NCI-H460 (cell line): ENCODE data around the gene OLFM4. TPM values are rescaled to one million over a fixed set of nuclear protein-coding genes. Genes with fewer than 3 reads are reported as not detected.

Experiments
- DNase-seq: peaks from one replicate; pipeline ENCODE4 v3.0.0-alpha.2; 2016; ENCODE audit warnings: low read depth; ENCODE audit errors: extremely low read depth
- polyA plus RNA-seq: library from polyadenylated mRNA; depleted of rRNA; stranded (reverse); fragments of >200 nt; gene quantifications from 2 replicates; pipeline ENCODE4 v1.2.3, GENCODE V29; 2014; cell fraction: nucleus; rRNA removed
- total RNA-seq: library from RNA; depleted of rRNA; stranded (reverse); fragments of >200 nt; shearing (Covaris generic); gene quantifications from 2 replicates; pipeline ENCODE4 v1.2.3, GENCODE V29; 2014; rRNA removed

OLFM4 gene, protein sequence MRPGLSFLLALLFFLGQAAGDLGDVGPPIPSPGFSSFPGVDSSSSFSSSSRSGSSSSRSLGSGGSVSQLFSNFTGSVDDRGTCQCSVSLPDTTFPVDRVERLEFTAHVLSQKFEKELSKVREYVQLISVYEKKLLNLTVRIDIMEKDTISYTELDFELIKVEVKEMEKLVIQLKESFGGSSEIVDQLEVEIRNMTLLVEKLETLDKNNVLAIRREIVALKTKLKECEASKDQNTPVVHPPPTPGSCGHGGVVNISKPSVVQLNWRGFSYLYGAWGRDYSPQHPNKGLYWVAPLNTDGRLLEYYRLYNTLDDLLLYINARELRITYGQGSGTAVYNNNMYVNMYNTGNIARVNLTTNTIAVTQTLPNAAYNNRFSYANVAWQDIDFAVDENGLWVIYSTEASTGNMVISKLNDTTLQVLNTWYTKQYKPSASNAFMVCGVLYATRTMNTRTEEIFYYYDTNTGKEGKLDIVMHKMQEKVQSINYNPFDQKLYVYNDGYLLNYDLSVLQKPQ
- not detected in 2 replicates for total RNA-seq
- not detected in 2 replicates for polyA plus RNA-seq

DNA sequence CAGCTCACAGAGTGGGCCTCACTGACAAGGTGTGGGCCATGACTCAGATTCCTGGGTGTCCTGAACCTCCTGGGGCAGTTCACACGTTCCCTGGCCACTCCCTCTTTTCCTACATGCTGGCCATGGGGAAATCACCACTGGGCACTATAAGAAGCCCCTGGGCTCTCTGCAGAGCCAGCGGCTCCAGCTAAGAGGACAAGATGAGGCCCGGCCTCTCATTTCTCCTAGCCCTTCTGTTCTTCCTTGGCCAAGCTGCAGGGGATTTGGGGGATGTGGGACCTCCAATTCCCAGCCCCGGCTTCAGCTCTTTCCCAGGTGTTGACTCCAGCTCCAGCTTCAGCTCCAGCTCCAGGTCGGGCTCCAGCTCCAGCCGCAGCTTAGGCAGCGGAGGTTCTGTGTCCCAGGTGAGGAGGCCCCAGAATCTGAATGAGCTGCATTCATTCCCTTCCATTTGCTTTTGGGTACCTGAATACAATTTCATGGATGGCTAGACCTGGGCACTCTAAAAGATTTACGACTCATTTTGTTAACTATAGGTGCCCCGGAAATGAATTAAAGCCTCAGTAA, at the start of gene OLFM4:
OLFM4 (plus strand) TSS at position 177 of the 567 bp plus-strand sequence; CDS start at position 201, 24 bp downstream.
- no peak for DNase-seq

DNA sequence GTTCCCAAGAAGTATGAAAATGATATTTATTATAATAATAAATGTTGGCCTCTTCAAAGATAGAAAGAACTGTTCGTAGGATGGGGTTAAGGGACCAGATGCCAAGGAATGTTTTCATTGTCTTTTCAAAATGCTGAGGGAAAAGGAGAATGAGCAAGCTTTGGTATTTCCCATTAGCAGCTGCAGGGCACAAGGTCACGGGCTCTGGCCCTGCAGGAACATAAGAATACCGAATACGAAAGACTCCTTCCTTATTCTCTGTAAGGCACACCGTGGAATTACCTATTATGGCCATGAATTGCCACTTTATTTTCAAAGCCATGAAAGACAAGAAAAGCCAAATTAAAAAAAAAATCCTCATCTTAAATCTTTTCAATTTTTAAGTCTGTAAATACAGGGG, 49.6 kb upstream of the OLFM4 start:
- DNase-seq: no peak

DNA sequence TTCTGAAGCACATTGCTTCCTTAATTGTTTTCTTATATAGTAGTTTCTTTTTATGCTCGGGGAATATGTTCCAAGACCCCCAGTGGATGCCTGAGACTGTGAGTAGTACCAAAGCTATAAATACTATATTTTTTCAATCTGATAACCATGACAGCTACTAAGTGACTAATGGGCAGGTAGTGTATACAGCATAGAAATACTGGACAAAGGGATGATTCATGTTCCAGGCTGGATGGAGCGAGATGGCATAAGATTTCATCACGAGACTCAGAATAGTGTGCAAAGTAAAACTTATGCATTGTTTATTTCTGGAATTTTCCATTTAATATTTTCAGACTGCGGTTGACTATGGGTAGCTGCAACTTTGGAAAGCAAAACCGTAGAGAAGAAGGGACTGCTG, 47.9 kb upstream of the OLFM4 start:
- no peak for DNase-seq

DNA sequence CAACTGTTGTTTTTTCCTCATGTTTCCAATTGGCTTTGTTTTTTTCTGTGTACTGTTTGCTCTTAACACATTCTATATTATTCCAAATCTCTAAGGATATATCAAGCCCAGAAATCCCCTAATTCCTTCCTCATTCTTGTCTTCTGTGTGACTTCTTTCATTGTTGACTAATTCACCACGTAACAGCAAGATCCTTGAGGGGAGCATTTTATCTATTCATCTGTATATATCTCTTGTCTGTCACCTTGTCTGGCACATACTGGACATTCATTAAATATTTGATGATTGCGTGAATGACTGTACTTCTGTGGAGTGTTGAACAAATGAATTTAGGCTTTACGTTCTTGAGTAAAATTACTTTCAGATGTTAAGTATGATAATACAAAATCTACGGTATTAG, 44.8 kb upstream of the OLFM4 start:
- DNase-seq: no peak

DNA sequence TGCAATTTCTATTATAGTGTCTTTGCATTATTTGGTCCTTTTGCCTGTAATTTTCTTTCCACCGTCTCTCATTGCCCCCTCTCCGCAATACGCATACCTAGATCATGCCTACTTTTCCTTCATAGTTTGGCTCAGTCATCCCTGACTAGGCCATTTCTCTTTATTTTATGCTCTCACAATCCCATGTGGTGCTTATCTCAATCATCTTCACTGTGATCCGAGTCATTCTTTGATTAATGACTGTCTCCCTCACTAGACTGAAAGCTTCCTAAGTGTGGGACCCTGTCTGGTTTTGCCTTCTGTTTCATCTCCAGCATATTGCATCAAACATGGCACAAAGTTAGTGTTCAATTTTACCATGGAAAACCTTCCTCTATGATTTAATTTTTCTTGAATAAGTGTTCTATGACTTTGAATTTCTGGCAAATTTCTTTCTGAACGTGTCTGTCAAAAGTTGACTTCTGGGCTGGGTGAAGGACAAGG, 43.7 kb upstream of the OLFM4 start:
- DNase-seq: no peak

DNA sequence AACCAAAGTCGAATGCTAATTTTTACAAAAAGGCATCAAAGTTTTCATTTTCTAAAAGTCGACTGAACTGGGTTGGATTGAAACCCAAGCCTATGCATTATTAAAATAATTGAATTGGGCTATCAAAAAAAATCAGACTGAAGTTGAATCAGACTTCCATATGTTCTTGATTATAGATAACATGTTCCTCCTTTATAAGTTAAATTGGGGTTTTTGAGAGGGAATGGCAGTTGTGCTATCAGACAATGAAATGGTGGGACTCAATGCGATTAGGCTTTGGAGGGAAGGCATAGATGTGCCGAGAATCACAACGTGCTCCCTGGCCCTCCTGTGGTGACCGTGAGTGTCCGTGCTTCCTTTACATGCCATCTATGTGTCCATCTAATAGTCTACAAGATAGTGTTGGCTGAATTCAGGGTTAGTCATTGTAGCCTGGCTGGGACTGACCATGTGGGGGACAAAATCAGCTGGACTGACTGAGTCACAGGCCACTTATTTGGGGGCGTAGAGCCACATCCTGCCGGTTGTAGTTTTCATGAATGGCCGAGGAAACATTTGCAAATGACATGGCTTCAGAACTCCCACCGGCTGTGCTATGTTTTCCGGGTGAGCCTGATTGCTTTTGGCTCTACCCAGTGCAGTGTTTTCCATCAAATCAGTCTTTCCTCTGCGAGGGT, 37.1 kb upstream of the OLFM4 start:
- DNase-seq: no peak

DNA sequence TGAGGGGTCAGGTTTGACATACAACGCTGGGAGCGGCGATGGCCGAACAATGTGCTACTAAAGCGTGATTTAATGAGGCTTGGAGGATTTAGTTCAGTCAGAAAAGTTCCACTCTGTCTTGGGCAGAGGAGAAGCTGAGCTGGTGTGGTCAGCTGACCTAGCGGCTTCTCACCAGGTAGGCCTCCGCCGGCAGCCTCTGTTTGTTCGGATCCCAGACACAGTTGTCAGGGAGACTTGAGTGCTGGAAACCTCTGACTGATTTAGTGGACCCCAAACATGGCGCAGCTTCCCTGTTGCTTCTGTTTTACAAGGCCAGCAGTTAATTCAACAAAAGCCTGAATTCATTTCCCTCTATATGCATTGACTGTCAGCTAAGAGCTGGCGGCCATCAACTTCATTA, 36.5 kb upstream of the OLFM4 start:
- DNase-seq: no peak

DNA sequence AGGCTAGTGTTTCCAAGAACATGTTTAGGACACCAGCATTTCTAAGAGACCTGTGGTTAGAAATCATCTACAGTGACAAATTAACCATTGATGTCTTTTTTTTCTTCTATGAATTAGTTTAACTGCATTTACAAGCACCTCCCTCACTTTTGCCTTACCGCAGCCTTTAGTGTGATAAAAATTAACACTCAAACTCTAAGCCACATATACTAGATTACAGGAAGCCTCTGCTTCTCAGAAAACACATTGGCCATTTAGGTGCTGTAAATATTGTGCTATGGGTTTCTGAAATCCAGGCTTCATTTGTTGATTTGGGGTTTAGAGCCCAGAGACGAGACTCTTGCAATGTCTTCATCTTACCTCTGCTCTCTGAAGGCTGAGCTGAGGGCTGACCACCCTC, 34.6 kb upstream of the OLFM4 start:
- no peak for DNase-seq

DNA sequence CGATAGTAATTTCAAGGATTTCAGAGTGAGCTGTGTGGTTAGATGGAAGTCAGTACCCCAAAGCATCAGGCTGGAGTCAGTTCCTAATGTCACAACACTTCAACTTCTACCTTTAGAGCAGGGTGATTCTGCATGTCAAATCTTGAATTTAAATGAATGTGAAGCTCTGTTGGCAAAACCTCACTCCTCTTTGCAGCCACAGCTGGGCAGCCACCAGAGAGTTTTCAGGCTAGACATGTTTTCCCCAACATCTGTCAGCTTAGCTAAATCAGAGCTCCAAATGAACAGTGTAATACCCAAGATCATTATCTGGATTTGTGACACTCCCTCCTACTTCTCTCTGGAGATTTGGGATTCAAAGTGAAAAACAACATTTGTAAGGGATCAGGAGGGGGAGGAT, 33.7 kb upstream of the OLFM4 start:
- no peak for DNase-seq

DNA sequence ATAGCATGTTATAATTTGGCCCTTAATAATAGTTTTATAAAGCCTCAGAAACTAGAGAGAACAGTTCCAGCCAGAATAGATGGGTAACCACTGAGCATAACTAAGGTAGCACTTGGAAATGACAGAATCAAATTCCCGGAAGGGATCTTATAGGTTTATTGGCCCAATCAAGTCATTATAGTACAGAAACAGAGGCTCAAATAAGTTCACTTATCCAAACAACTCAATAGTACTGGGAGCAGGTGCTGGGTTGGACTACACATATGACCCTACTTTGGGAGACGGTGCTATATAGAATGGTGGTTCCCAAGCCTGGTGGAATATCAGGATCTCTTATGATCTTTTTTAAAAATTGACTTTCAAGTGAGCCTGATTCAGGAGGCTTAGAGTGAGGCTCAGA, 32.7 kb upstream of the OLFM4 start:
- DNase-seq: no peak

DNA sequence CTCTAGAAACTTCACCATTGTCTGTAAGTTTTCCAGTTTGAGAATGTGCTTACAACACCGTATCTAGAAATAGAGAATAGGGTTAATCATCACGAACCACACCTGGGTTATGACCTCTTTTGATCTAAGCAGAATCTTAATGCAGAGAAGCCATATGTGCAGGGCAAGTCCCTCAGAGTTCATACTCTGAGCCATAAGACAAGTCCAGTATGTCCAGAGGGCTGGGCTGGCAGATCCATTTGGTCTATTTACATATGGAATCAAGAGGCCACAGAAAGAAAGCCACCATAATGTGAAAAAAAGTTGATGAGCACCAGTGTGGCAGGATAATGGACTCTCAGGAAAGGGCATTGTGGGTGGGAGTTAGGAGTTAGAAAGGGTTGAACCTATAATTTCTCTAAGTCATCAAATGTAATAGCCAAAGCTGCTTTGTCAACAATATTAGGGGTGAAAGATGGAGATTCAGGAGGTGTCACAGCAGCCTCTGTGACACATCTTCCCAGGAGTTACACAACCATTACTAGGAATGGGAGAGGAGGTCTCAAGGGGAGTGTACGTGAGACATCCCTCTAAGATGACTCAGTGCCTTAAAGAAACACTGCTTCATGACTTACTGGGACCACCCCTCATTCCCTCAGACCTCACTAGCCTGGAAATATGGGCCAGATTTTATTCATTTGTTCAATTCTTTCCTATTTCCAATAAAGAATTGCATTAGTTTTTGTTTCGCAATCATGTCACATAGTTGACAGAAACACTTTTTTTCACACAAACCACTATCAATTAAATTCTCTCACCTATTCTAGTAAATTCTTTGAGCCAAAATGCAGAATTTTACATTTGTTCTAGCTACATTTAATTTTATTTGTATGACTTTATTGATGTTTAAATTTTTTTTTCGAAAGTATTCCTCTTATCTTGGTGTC, 30.4 kb upstream of the OLFM4 start:
- no peak for DNase-seq

DNA sequence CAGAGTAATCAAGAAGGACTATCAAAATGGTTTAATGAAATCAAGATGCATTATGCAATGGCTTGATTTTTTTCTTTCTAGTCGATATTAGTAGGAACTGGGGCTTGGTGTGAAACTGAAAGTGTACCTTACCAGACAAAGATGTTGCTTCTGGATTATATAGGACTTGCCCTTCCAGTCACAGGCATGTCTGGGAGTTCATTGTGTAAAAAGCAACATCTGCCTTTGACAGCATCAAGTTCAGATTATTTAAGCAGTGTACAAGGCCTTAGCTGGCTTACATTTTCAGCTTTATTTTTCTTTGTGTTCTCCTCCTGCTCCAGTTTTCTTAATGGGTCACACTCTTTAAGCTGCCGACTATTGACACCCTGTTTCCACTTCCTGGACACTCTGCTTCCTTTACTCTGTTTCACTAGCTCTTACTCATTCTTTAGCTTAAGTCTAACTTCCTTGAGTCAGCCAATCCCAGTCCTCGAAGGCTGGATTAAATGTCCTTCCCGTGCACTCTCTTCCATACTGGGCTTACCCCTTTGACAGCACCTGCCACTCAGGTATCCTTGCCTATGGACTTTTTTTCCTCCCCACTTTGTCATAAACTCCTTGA, 29.4 kb upstream of the OLFM4 start:
- no peak for DNase-seq

DNA sequence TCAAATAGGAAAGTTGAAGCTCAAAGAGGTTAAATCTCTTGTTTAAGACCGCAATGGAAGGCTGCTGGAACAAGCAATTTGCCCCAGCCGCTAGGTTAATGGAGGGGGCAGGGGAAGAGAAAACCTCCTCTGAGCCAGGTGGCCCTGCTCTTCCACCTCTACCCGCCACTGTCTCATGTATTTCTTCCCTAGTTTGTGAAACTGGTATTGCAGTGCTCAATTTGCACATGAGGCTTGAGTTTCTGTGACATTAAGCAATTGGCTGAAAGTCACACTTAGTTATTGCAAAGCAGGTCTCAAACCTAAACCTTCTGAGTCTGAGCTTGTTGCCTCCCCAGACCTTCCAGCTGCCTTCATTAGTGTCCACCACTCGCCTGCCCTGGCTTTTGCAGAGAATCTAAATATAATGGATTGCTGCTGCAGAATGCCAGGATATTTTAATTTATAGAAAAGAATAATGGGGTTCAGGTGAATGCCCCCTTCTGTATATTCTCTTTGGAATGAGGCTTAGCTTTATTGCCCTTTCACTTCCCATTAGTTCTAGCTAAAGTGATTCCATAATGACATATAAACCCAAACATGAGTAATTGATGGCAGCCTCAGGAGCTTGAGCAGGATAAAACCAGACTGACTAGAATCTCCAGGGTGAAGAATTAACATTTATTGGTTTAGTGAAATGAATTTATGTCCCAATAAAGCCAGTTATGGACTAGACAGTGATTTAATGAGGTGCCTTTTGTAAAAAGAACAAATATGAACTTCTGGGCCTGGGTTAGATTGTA, 27.0 kb upstream of the OLFM4 start:
- DNase-seq: no peak

DNA sequence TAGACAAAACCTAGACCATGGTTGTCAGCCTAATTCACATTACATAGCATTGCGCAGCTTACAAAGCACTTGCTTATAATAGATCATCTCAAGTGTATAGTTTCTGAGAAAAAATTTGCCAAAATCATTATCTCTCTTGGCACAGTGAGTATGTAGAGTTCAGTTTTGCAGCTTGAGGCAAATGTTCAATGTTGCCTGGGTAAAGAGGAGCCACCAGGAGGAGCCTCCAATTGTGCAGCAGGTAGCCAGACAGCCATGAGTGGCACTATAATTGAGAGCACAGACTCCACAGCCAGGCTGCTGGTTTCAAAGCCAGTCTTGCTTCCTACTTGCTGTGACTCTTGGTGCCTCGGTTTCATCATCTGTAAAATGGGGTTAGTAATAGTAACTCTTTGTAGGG, 24.0 kb upstream of the OLFM4 start:
- DNase-seq: no peak

DNA sequence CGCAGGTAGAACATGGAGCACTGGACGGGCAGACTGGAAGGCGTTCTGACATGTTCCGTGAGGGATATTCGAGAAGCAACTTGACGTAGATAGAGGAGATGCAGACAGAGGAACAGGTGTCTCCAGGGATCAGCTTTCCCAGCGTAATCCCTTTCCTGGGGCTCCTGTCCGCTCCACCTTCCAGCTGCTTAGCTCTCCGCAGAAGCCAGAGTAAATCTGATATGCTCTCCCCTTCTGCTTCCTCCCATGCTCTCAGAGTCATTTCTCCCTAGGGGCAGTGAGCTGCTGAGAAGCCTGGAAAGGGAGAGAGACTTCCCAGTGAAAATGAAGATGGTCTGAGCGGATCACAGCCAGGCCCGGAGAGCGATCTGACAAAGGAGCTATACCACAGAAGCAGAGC, 23.0 kb upstream of the OLFM4 start:
- DNase-seq: no peak

DNA sequence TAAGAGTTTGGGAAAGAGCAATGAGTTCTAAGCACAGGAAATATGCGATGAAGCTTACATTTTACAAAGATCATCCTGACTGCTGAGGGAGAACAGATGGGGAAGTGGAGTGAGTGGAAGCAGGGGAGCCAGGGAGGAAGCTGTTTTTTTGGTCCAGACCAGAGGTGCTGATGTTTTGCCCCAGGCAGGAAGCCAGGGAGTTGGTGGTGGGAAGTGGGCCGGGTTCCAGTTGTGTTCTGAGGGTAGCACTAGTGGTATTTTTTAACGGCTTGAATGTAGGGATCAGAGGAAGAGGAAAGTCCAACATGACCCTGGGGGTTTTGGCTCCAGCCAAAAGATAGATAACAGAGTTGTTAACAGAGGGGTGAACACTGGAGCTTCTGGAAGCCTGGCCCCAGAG, 20.7 kb upstream of the OLFM4 start:
- no peak for DNase-seq

DNA sequence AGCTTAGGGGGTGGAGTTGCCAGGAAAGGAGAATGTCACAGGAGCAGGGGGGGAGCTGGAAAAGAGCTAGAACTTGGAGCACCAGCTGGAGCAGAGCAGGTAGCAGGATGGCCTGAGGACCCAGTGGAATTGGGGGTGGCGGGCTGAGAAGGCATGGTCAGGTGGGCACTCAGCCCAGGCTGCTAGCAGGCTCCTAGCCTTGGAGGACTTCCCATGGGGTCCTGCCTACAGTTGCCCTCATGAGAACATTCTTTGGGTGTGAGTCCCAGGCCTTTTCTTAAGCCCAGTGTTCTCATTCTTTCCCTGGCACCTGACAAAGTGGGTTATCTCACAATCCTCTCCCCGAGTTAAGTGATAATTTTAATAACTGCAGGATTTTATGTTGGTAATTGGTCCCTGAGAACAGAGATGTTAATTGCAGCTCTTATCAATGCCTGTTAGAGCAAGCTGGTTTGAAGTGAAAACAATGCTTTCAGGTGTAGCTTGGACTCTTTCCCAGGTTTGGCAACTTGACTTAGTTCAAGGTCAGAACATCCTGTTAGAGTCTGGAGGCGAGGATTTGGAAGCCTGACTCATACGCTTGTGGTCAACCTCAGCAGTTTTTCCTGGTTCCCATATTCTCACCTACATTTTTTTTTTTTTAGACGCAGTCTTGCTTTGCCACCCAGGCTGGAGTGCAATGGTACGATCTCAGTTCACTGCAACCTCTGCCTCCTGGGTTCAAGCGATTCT, 18.1 kb upstream of the OLFM4 start:
- DNase-seq: no peak

DNA sequence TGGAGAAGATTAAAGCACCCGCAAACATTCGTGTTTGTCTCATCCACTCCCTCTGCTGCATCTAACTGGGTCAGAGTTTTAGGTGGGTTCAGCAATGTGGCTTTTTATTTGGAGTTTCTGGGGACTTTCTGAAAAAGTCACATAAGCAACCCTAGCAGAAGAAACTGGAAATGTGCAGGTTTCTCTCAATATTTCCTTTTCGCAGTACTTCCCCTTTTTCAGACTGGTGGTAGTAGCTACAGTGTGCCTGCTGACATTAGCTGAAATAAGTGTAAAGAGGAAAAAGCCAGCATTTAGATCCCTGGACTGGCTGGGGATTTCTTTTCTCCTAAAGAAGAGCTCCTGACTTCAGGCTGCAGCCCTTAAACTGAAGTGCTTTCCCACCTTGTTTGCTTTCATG, 15.9 kb upstream of the OLFM4 start:
- no peak for DNase-seq

DNA sequence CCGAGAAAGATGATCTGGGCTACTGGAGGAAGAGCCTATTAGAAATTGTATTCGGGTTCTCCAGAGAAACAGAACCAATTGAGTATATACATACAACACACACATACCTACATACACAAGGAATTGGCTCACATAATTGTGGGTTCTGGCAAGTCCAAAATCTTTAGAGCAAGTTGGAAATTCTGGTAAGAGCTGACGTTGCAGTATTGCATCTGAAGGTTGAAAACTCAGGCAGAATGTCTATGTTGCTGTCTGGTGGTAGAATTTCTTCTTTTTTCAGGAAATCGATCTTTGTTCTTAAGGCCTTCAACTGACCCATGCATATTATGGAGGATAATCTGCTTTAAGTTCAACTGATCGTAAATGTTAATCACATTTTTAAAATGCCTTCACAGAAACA, 15.5 kb upstream of the OLFM4 start:
- no peak for DNase-seq
